ENCODE data around the gene STK24. TPM values are rescaled to one million over a fixed set of nuclear protein-coding genes. Genes with fewer than 3 reads are reported as not detected.

STK24 gene
- total RNA-seq, 2 experiments from 2014 or later, result 60.4 to 88.7 TPM

DNA sequence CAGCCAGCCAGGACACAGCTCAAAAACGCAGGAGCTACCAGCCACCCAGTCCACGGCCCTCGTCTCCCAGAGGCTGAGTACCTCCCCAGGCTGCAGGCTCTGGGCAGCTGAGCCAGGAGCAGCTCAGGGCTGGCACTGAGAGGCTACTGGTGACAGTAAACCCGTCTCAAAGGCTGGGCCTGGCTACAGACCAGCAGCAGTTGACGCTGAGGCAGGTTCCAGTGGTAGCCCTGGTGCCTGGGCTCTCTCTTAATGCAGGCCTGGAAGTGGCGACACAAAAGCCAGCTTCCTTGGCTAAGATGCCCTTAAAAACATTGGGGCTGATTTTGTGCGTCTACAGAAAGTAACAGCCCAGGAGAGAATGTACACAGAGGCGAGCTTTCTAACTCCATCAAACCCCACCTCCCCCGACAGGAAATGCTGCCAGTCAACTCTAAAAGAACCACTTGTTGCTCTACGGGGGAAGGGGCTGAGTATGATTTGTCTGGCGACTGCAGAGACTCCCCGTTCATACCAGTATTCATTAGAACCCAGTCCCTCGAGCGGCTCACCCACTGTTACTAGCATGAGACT, 126.3 kb downstream of the STK24 start:
- H3K79me2 ChIP-seq (ENCODE audit: insufficient read depth, low read depth, low read length), result no peaks in the 10 kb centered on the region
- peaks cover 22% of the 10 kb centered on the region for H3K4me1 ChIP-seq (ENCODE audit: insufficient read depth, low read length, poor library complexity, severe bottlenecking)
- no peak for TF ChIP-seq EZH2phosphoT487 (IDR thresholded peaks at IDR 0.05; ENCODE audit: borderline replicate concordance, low read depth, low read length)
- POLR2A ChIA-PET, result interaction anchor here (0.8 kb wide), 1 partner anchor 90 kb away, joined by 3 read pairs; no protein-coding TSS in a partner anchor
- H3K9me3 ChIP-seq (ENCODE audit: low read length), result no peaks in the 10 kb centered on the region
- no peak overlapping the region for H3K4me3 ChIP-seq (ENCODE audit: low read depth, low read length, poor library complexity, severe bottlenecking)
- peak; percentile 19 for DNase-seq (ENCODE audit: low spot score)
- H3K36me3 ChIP-seq (ENCODE audit: insufficient read depth, low read length), result peaks cover 16% of the 10 kb centered on the region; the same call in 1 of the 2 replicates
- H3K4me2 ChIP-seq (ENCODE audit: low read length), result no peak overlapping the region
- CTCF ChIA-PET (ENCODE audit: unreplicated experiment), result no interaction called here
- no peaks in the 10 kb centered on the region for H4K20me1 ChIP-seq (ENCODE audit: insufficient read depth, low read length)
- no TSS peak for BruUV-seq (replicated peaks)
- no peak overlapping the region for H3K27ac ChIP-seq (ENCODE audit: low read depth, low read length, poor library complexity, severe bottlenecking)
- H2AFZ ChIP-seq (ENCODE audit: low read length), result no peak overlapping the region
- intact Hi-C loops (cut with micrococcal nuclease; ENCODE audit: unreplicated experiment), result no loop called here
- no peaks in the 10 kb centered on the region for H3K9me2 ChIP-seq (ENCODE audit: insufficient read depth, low read length)

DNA sequence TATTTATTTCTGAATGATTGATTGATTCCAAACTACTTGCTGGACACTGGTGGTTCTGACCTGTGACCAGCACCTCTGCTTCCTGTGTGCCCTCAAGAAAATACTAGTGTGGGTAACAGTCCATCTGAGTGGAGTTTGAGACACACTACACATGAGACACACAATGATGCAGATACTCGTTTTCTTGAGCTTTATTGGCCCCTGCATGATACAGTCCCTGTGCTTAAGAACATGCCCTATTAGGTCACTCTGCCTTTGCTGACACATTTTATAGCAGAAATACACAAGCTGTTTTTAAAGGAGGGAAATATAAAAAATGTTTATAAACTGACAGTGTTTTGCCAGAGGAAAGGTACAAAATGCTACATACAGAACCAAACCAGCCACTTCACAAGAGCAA, 126.9 kb downstream of the STK24 start:
- Histone ChIP-seq H3K4me1 (ENCODE audit: insufficient read depth, low read length, poor library complexity, severe bottlenecking) (peaks cover 28% of the 10 kb centered on the region), H3K36me3 (ENCODE audit: insufficient read depth, low read length) (peaks cover 14% of the 10 kb centered on the region; the same call in 1 of the 2 replicates), H3K9me3 (ENCODE audit: low read length) (no peaks in the 10 kb centered on the region), H3K4me2 (ENCODE audit: low read length) (no peak overlapping the region), H4K20me1 (ENCODE audit: insufficient read depth, low read length) (no peaks in the 10 kb centered on the region), H3K79me2 (ENCODE audit: insufficient read depth, low read depth, low read length) (no peaks in the 10 kb centered on the region), H3K9me2 (ENCODE audit: insufficient read depth, low read length) (no peaks in the 10 kb centered on the region), H2AFZ (ENCODE audit: low read length) (no peak overlapping the region), H3K27ac (ENCODE audit: low read depth, low read length, poor library complexity, severe bottlenecking) (no peak overlapping the region), H3K4me3 (ENCODE audit: low read depth, low read length, poor library complexity, severe bottlenecking) (no peak overlapping the region)
- no peak for DNase-seq (ENCODE audit: low spot score)
- no TSS peak for BruUV-seq (replicated peaks)
- CTCF ChIA-PET (ENCODE audit: unreplicated experiment), result no interaction called here
- intact Hi-C loops (cut with micrococcal nuclease; ENCODE audit: unreplicated experiment), result no loop called here
- POLR2A ChIA-PET, result interaction anchor here (0.8 kb wide), 1 partner anchor 91 kb away, joined by 3 read pairs; no protein-coding TSS in a partner anchor
- TF ChIP-seq EZH2phosphoT487 (IDR thresholded peaks at IDR 0.05; ENCODE audit: borderline replicate concordance, low read depth, low read length) (no peak), CTCF (conservative IDR thresholded peaks at IDR 0.05; ENCODE audit: low read length) (no peak)

GRCh38 chr13:98449273-98449672, 127.6 kb downstream of the STK24 start:
- H3K4me3 ChIP-seq (ENCODE audit: low read depth, low read length, poor library complexity, severe bottlenecking), result no peak overlapping the region
- POLR2A ChIA-PET, result no interaction called here
- intact Hi-C loops (cut with micrococcal nuclease; ENCODE audit: unreplicated experiment), result loop anchor here (5.0 kb wide), 3 partner anchors 38 to 393 kb away; no protein-coding TSS in a partner anchor
- no peaks in the 10 kb centered on the region for H3K9me2 ChIP-seq (ENCODE audit: insufficient read depth, low read length)
- no peaks in the 10 kb centered on the region for H4K20me1 ChIP-seq (ENCODE audit: insufficient read depth, low read length)
- CTCF ChIA-PET (ENCODE audit: unreplicated experiment), result no interaction called here
- H3K4me1 ChIP-seq (ENCODE audit: insufficient read depth, low read length, poor library complexity, severe bottlenecking), result peaks cover 28% of the 10 kb centered on the region
- no peak for TF ChIP-seq EZH2phosphoT487 (IDR thresholded peaks at IDR 0.05; ENCODE audit: borderline replicate concordance, low read depth, low read length)
- H3K27ac ChIP-seq (ENCODE audit: low read depth, low read length, poor library complexity, severe bottlenecking), result no peak overlapping the region
- no peak overlapping the region for H3K4me2 ChIP-seq (ENCODE audit: low read length)
- DNase-seq (ENCODE audit: low spot score), result no peak
- H3K9me3 ChIP-seq (ENCODE audit: low read length), result no peaks in the 10 kb centered on the region
- no TSS peak for BruUV-seq (replicated peaks)
- peaks cover 14% of the 10 kb centered on the region; the same call in 1 of the 2 replicates for H3K36me3 ChIP-seq (ENCODE audit: insufficient read depth, low read length)
- no peaks in the 10 kb centered on the region for H3K79me2 ChIP-seq (ENCODE audit: insufficient read depth, low read depth, low read length)
- no peak overlapping the region for H2AFZ ChIP-seq (ENCODE audit: low read length)

Data from OCI-LY7 (cell line).